Liver (tissue), 9 donors: Measurements from ENCODE around the gene TWIST2. TPM values are rescaled to one million over a fixed set of nuclear protein-coding genes. Genes with fewer than 3 reads are reported as not detected.

Source experiments
- DNase-seq: peaks from one replicate; pipeline ENCODE4 v3.0.0-alpha.2; 2017; ENCODE audit warnings: low spot score
- H3K27ac ChIP-seq, 2 donors: one replicate each; pipeline ENCODE4 v1.7.0; 2013; ENCODE audit warnings: inconsistent platforms in 2 of 2, low read length in 2 of 2, control low read depth in 1 of 2, low read depth in 1 of 2, mild to moderate bottlenecking in 1 of 2
- H3K27me3 ChIP-seq, 4 donors: one replicate each; pipeline versions ENCODE4 v1.6.1 to v1.7.0; 2013; ENCODE audit warnings: low read length in 3 of 4, inconsistent platforms in 1 of 4, mild to moderate bottlenecking in 1 of 4, moderate library complexity in 1 of 4; ENCODE audit not compliant: control insufficient read depth in 4 of 4, insufficient read depth in 4 of 4
- H3K36me3 ChIP-seq, 4 donors: one replicate each; pipeline versions ENCODE4 v1.6.1 to v1.7.0; 2013; ENCODE audit warnings: low read length in 3 of 4, mild to moderate bottlenecking in 3 of 4, low read depth in 1 of 4, moderate library complexity in 1 of 4; ENCODE audit not compliant: control insufficient read depth in 4 of 4, insufficient read depth in 3 of 4
- H3K4me1 ChIP-seq, 4 donors: one replicate each; pipeline versions ENCODE4 v1.6.1 to v1.7.0; 2013; ENCODE audit warnings: low read length in 3 of 4, mild to moderate bottlenecking in 3 of 4, moderate library complexity in 1 of 4; ENCODE audit not compliant: control insufficient read depth in 4 of 4, insufficient read depth in 4 of 4
- H3K4me3 ChIP-seq, 3 donors: one replicate each; pipeline versions ENCODE4 v1.6.1 to v1.7.0; 2013; ENCODE audit warnings: low read length in 3 of 3, control low read depth in 1 of 3, low read depth in 1 of 3, mild to moderate bottlenecking in 1 of 3
- H3K9ac ChIP-seq, 2 donors: one replicate each; pipeline ENCODE4 v1.7.0; 2013; ENCODE audit warnings: low read length in 2 of 2, mild to moderate bottlenecking in 2 of 2, moderate library complexity in 2 of 2, control low read depth in 1 of 2, low read depth in 1 of 2
- H3K9me3 ChIP-seq, 4 donors: one replicate each; pipeline versions ENCODE4 v1.6.1 to v1.7.0; 2013; ENCODE audit warnings: low read length in 3 of 4; ENCODE audit not compliant: control insufficient read depth in 4 of 4
- EGR1 ChIP-seq, 2 donors: IDR thresholded peaks; 2 replicates each; pipeline ENCODE4 v1.6.1; 2016 to 2018; ENCODE audit warnings: antibody characterized with exemption in 2 of 2, low read depth in 2 of 2
- FOXA1 ChIP-seq: IDR thresholded peaks from 2 replicates; pipeline ENCODE4 v1.6.1; 2016; ENCODE audit warnings: antibody characterized with exemption
- FOXA2 ChIP-seq: IDR thresholded peaks from 2 replicates; pipeline ENCODE4 v1.6.1; 2016; ENCODE audit warnings: antibody characterized with exemption
- GABPA ChIP-seq, 2 donors: IDR thresholded peaks in 1 of 2; conservative IDR thresholded peaks in 1 of 2; 2 replicates each; pipeline ENCODE4 v1.6.1; 2016; ENCODE audit warnings: antibody characterized with exemption in 2 of 2, mild to moderate bottlenecking in 1 of 2, moderate library complexity in 1 of 2
- JUND ChIP-seq, 2 donors: IDR thresholded peaks; 2 replicates each; pipeline ENCODE4 v1.6.1; 2016; ENCODE audit warnings: antibody characterized with exemption in 2 of 2
- NR2F2 ChIP-seq: IDR thresholded peaks from 2 replicates; pipeline ENCODE4 v1.6.1; 2016; ENCODE audit warnings: antibody characterized with exemption
- RAD21 ChIP-seq, 2 donors: IDR thresholded peaks; 2 replicates each; pipeline ENCODE4 v1.6.1; 2016; ENCODE audit warnings: antibody characterized with exemption in 2 of 2, mild to moderate bottlenecking in 2 of 2
- REST ChIP-seq: IDR thresholded peaks from 2 replicates; pipeline ENCODE4 v1.6.1; 2016; ENCODE audit warnings: antibody characterized with exemption, mild to moderate bottlenecking
- RXRA ChIP-seq, 2 donors: IDR thresholded peaks; 2 replicates each; pipeline ENCODE4 v1.6.1; 2017 to 2018; ENCODE audit warnings: antibody characterized with exemption in 2 of 2, mild to moderate bottlenecking in 1 of 2
- SP1 ChIP-seq: IDR thresholded peaks from 2 replicates; pipeline ENCODE4 v1.6.1; 2018; ENCODE audit warnings: antibody characterized with exemption, mild to moderate bottlenecking
- TAF1 ChIP-seq: conservative IDR thresholded peaks from 2 replicates; pipeline ENCODE4 v1.6.1; 2016; ENCODE audit warnings: antibody characterized with exemption, mild to moderate bottlenecking
- YY1 ChIP-seq: IDR thresholded peaks from 2 replicates; pipeline ENCODE4 v1.6.1; 2016; ENCODE audit warnings: antibody characterized with exemption, mild to moderate bottlenecking
- WGBS: extraction: QIAGEN DNeasy Blood & Tissue Kit; methylation state at CpG from one replicate; pipeline ENCODE4 v1.1.7; 2013; 5-methylcytosine and 5-hydroxymethylcytosine counted together
- polyA plus RNA-seq, 2 donors: library from polyadenylated mRNA; stranded (reverse) in 1 of 2; unstranded in 1 of 2; fragments of 200-250 nt in 1 of 2; fragments of >200 nt in 1 of 2; fragmentation: Nextera tagmentation in 1 of 2; extraction: Ambion mirVana in 1 of 2; gene quantifications; one replicate each; pipeline versions ENCODE4 v1.2.1 to v1.2.3, GENCODE V29; 2013 to 2015
- total RNA-seq, 2 donors: library from RNA; depleted of rRNA; stranded (reverse); fragments of >200 nt; gene quantifications; one replicate each; pipeline ENCODE4 v1.2.3, GENCODE V29; 2014
- TF ChIP-seq, protein P1 (sequence below): IDR thresholded peaks from 2 replicates; pipeline ENCODE4 v1.6.1; 2016; ENCODE audit warnings: antibody characterized with exemption
- TF ChIP-seq, protein P2 (sequence below): IDR thresholded peaks from 2 replicates; pipeline ENCODE4 v1.6.1; 2016; ENCODE audit warnings: antibody characterized with exemption
- TF ChIP-seq, protein P3 (sequence below): IDR thresholded peaks from 2 replicates; pipeline ENCODE4 v1.6.1; 2016; ENCODE audit warnings: antibody characterized with exemption
- donor health status: healthy.
- donor health status: healthy.
- donor health status: healthy.
- donor health status: healthy.
- donor health status: healthy.

Gene TWIST2
- total RNA-seq: under 1 TPM; 0.17 to 0.19 TPM
- polyA plus RNA-seq: under 1 TPM in 1 of 2 donors, not detected in 1; 0.20 TPM

DNA sequence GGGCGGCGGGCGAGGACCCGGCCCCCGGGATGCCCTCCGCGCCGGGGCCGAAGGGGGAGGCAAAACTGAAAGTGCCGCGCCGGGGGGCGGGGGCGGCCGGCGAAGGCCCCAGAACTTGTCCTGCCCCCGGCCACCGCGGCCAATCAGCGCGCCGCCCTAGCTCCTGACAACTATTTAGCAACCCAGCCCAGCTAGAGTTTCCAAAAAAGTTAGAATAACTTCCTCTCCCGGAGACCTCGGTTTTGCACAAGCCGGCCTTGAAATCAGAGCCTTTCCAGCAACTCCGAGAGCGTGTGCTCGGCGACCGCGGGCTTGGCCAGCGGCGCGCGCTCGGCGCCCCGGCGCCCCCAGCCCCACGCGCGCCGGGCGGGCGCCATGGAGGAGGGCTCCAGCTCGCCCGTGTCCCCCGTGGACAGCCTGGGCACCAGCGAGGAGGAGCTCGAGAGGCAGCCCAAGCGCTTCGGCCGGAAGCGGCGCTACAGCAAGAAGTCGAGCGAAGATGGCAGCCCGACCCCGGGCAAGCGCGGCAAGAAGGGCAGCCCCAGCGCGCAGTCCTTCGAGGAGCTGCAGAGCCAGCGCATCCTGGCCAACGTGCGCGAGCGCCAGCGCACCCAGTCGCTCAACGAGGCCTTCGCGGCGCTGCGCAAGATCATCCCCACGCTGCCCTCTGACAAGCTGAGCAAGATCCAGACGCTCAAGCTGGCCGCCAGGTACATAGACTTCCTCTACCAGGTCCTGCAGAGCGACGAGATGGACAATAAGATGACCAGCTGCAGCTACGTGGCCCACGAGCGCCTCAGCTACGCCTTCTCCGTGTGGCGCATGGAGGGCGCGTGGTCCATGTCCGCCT lies at the start of gene TWIST2:
TWIST2 (plus strand) TSS at position 245 of the 850 bp plus-strand sequence; CDS start at position 376, 131 bp downstream.
- 6% methylated on average over 90 of the region's 90 CpGs for WGBS
- no peak for DNase-seq
- H3K9ac ChIP-seq: no peak within 1 kb of the TSS
- H3K9me3 ChIP-seq: no peaks in the 10 kb centered on the region
- TF ChIP-seq EGR1 (IDR thresholded peaks at IDR 0.05; ENCODE audit: low read depth in 2 of 2) (no peak), REST (no peak), YY1 (no peak), GABPA (IDR thresholded peaks at IDR 0.05 in 1 of 2, conservative IDR thresholded peaks at IDR 0.05 in 1 of 2) (no peak), NR2F2 (no peak), RXRA (IDR thresholded peaks at IDR 0.05) (no peak), JUND (IDR thresholded peaks at IDR 0.05) (no peak)
- TF ChIP-seq, protein P1, sequence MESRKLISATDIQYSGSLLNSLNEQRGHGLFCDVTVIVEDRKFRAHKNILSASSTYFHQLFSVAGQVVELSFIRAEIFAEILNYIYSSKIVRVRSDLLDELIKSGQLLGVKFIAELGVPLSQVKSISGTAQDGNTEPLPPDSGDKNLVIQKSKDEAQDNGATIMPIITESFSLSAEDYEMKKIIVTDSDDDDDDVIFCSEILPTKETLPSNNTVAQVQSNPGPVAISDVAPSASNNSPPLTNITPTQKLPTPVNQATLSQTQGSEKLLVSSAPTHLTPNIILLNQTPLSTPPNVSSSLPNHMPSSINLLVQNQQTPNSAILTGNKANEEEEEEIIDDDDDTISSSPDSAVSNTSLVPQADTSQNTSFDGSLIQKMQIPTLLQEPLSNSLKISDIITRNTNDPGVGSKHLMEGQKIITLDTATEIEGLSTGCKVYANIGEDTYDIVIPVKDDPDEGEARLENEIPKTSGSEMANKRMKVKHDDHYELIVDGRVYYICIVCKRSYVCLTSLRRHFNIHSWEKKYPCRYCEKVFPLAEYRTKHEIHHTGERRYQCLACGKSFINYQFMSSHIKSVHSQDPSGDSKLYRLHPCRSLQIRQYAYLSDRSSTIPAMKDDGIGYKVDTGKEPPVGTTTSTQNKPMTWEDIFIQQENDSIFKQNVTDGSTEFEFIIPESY: no peak
- peaks cover 15 to 28% (median 18%) of the 10 kb centered on the region in 4 donors for H3K4me1 ChIP-seq
- peak within 1 kb of the TSS; percentile 16 to 25 for H3K27ac ChIP-seq
- H3K36me3 ChIP-seq: no peaks in the 10 kb centered on the region
- peak within 1 kb of the TSS in 2 of 3 donors; percentile 52 to 68 for H3K4me3 ChIP-seq
- H3K27me3 ChIP-seq: peaks cover 0 to 21% (median 13%) of the 10 kb centered on the region in 4 donors

DNA sequence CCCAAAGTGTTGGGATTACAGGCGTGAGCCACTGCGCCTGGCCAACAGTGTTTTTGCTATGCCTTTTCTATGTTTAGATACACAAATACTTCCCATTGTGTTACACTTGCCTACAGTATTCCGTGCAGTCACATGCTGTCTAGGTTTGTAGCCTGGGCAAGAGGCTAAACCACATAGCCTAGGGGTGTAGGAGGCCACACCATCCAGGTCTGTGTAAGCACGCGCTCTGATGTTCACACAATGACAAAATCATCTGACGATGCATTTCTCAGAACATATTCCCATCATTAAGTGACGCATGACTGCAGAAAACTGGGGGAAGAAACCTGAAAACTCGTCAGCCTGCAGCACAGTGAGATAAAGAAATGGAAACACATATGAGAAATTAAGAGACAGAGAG lies 46.1 kb upstream of the TWIST2 start:
- peak; percentile 10 for DNase-seq
- H3K4me3 ChIP-seq: no peak overlapping the region
- WGBS: 83% methylated on average over 8 of the region's 8 CpGs
- H3K9ac ChIP-seq: no peak overlapping the region
- no peaks in the 10 kb centered on the region for H3K36me3 ChIP-seq
- H3K4me1 ChIP-seq: no peaks in the 10 kb centered on the region
- H3K27me3 ChIP-seq: peaks cover 0 to 6% (median 2%) of the 10 kb centered on the region in 4 donors
- no peak overlapping the region for H3K27ac ChIP-seq
- peaks cover 0 to 5% (median 2%) of the 10 kb centered on the region in 4 donors for H3K9me3 ChIP-seq
- TF ChIP-seq, protein P1: no peak
- no peak for TF ChIP-seq NR2F2
- TF ChIP-seq GABPA (IDR thresholded peaks at IDR 0.05 in 1 of 2, conservative IDR thresholded peaks at IDR 0.05 in 1 of 2): no peak
- TF ChIP-seq, protein P2, sequence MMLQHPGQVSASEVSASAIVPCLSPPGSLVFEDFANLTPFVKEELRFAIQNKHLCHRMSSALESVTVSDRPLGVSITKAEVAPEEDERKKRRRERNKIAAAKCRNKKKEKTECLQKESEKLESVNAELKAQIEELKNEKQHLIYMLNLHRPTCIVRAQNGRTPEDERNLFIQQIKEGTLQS: no peak
- no peak for TF ChIP-seq FOXA1
- no peak for TF ChIP-seq RXRA (IDR thresholded peaks at IDR 0.05)
- TF ChIP-seq SP1: no peak
- TF ChIP-seq, protein P3, sequence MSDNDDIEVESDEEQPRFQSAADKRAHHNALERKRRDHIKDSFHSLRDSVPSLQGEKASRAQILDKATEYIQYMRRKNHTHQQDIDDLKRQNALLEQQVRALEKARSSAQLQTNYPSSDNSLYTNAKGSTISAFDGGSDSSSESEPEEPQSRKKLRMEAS: no peak
- no peak for TF ChIP-seq YY1
- TF ChIP-seq RAD21 (IDR thresholded peaks at IDR 0.05): no peak
- TF ChIP-seq FOXA2: no peak
- no peak for TF ChIP-seq JUND (IDR thresholded peaks at IDR 0.05)
- TF ChIP-seq REST: no peak
- TF ChIP-seq EGR1 (IDR thresholded peaks at IDR 0.05; ENCODE audit: low read depth in 2 of 2): no peak
- TF ChIP-seq TAF1: no peak
